Liver (tissue), 3 donors: Measurements from ENCODE around the gene SYNDIG1.

Experiments
- ATF3 ChIP-seq: IDR thresholded peaks from 2 replicates; pipeline ENCODE4 v1.6.1; 2016; ENCODE audit warnings: antibody characterized with exemption
- CTCF ChIP-seq: fragments of 150-350 bp; IDR thresholded peaks from 2 replicates; pipeline ENCODE4 v1.5.1; 2017; ENCODE audit warnings: improper control_type of control experiment, low read depth, low read length; ENCODE audit not compliant: missing input control
- SP1 ChIP-seq: IDR thresholded peaks from 2 replicates; pipeline ENCODE4 v1.6.1; 2018; ENCODE audit warnings: antibody characterized with exemption, mild to moderate bottlenecking
- YY1 ChIP-seq: IDR thresholded peaks from 2 replicates; pipeline ENCODE4 v1.6.1; 2016; ENCODE audit warnings: antibody characterized with exemption, mild to moderate bottlenecking
- ZBTB33 ChIP-seq: IDR thresholded peaks from 2 replicates; pipeline ENCODE4 v1.6.1; 2016; ENCODE audit warnings: antibody characterized with exemption
- TF ChIP-seq, protein P1 (sequence below): IDR thresholded peaks from 2 replicates; pipeline ENCODE4 v1.6.1; 2016; ENCODE audit warnings: antibody characterized with exemption, mild to moderate bottlenecking
- donor health status: healthy.
- donor health status: healthy.

- TF ChIP-seq CTCF = no peak
- TF ChIP-seq ZBTB33 = no peak
- TF ChIP-seq ATF3 = no peak
- no peak for TF ChIP-seq YY1
- TF ChIP-seq, protein P1, sequence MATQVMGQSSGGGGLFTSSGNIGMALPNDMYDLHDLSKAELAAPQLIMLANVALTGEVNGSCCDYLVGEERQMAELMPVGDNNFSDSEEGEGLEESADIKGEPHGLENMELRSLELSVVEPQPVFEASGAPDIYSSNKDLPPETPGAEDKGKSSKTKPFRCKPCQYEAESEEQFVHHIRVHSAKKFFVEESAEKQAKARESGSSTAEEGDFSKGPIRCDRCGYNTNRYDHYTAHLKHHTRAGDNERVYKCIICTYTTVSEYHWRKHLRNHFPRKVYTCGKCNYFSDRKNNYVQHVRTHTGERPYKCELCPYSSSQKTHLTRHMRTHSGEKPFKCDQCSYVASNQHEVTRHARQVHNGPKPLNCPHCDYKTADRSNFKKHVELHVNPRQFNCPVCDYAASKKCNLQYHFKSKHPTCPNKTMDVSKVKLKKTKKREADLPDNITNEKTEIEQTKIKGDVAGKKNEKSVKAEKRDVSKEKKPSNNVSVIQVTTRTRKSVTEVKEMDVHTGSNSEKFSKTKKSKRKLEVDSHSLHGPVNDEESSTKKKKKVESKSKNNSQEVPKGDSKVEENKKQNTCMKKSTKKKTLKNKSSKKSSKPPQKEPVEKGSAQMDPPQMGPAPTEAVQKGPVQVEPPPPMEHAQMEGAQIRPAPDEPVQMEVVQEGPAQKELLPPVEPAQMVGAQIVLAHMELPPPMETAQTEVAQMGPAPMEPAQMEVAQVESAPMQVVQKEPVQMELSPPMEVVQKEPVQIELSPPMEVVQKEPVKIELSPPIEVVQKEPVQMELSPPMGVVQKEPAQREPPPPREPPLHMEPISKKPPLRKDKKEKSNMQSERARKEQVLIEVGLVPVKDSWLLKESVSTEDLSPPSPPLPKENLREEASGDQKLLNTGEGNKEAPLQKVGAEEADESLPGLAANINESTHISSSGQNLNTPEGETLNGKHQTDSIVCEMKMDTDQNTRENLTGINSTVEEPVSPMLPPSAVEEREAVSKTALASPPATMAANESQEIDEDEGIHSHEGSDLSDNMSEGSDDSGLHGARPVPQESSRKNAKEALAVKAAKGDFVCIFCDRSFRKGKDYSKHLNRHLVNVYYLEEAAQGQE = no peak
- no peak for TF ChIP-seq SP1
These were observed 118.1 kb downstream of the SYNDIG1 start for GRCh38 chr20:24587384-24588046.
